Measurements from ENCODE around the gene FLRT2.

Gene FLRT2

DNA sequence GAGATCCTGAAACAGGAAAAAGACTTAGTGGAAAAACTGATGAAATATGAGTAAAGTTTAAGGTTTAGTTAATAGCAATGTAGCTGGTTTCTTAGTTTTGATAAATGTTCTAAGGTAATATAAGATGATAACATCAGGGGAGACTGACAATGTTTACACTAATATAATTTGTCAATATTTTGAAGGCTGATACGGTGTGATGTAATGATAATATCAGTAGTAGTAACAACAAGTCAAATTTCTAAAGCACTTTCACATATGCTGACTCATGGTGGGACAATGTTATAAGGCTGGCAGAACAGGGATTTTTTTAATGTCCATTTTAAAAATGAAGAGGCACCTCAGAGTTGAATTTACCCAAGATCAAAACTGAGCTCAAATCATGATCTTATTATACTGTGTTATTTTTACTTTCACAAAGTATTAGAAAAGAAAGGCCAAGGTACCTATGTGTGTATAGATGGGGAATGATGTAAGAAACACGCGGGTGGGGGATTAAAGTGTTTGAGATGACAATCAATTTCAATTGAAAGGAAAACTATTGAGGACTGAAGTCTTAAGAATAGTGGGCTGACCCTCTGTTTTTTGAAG lies 2.4 kb upstream of the FLRT2 start:
- Histone ChIP-seq H4K20me1 (ENCODE audit: control insufficient read depth, insufficient read depth, low read depth, low read length) (no peaks in the 10 kb centered on the region), H3K27me3 (ENCODE audit: control insufficient read depth, low read length) (no peaks in the 10 kb centered on the region), H3K4me3 (ENCODE audit: low read length) (no peak overlapping the region), H3K4me2 (ENCODE audit: low read length) (no peak overlapping the region), H3K36me3 (ENCODE audit: control insufficient read depth, low read length) (no peaks in the 10 kb centered on the region), H3K4me1 (ENCODE audit: control insufficient read depth, low read length) (no peaks in the 10 kb centered on the region), H3K79me2 (ENCODE audit: control insufficient read depth, low read length) (no peaks in the 10 kb centered on the region), H3K27ac (ENCODE audit: low read depth, low read length) (no peak overlapping the region), H3F3A (ENCODE audit: control insufficient read depth, insufficient read depth) (no peaks in the 10 kb centered on the region), H3K9me3 (ENCODE audit: control insufficient read depth, insufficient read depth, low read length) (peaks cover 20% of the 10 kb centered on the region; the same call in 1 of the 2 replicates), H3K9me2 (replicated peaks; ENCODE audit: control insufficient read depth, low read length) (no peaks in the 10 kb centered on the region)
- TF ChIP-seq, protein P1, sequence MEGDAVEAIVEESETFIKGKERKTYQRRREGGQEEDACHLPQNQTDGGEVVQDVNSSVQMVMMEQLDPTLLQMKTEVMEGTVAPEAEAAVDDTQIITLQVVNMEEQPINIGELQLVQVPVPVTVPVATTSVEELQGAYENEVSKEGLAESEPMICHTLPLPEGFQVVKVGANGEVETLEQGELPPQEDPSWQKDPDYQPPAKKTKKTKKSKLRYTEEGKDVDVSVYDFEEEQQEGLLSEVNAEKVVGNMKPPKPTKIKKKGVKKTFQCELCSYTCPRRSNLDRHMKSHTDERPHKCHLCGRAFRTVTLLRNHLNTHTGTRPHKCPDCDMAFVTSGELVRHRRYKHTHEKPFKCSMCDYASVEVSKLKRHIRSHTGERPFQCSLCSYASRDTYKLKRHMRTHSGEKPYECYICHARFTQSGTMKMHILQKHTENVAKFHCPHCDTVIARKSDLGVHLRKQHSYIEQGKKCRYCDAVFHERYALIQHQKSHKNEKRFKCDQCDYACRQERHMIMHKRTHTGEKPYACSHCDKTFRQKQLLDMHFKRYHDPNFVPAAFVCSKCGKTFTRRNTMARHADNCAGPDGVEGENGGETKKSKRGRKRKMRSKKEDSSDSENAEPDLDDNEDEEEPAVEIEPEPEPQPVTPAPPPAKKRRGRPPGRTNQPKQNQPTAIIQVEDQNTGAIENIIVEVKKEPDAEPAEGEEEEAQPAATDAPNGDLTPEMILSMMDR (IDR thresholded peaks at IDR 0.05; ENCODE audit: low read depth, low read length, poor library complexity, severe bottlenecking): no peak
- no peak for TF ChIP-seq EZH2phosphoT487 (IDR thresholded peaks at IDR 0.05; ENCODE audit: borderline replicate concordance, low read length)

DNA sequence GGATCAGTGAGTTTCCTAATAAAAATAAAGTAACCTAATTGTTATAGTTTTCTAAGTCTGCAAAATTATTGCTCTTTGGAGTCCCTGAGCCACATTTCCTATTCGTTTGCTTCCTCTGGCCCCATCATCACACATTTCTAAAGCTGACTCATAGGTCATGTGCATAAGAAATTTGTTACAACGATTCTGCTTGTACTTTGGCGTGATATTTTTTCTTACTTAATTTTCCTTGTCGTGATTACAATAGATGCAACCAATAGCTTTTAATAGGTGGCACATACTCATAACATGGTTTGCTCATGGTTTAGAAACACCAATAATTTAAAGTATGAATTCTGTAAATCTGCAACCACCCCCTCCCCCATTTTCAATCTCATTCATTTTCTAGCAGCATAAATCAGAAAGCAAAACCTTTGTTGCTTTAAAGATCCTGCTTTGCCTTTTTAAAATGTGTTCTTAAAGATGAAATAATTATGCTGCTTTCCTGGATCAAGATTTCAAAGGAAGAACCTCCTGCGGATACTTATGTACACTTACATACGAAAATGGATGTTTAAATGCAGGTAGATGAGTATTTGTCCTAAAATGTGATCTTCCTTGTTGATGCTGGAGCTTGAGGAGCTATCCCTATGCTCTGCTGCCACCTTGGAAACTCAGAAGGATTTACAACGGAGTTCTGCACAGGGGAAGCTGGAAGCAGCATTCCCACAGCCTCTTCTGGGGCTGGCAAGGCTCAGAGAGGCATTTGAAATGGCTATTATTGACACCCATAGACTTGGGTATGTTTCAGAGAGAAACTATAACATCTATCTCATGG lies 1.7 kb upstream of the FLRT2 start:
- Histone ChIP-seq H3K9me2 (replicated peaks; ENCODE audit: control insufficient read depth, low read length) (no peaks in the 10 kb centered on the region), H3K79me2 (ENCODE audit: control insufficient read depth, low read length) (no peaks in the 10 kb centered on the region), H3K9me3 (ENCODE audit: control insufficient read depth, insufficient read depth, low read length) (peaks cover 24% of the 10 kb centered on the region; the same call in 1 of the 2 replicates), H3K27me3 (ENCODE audit: control insufficient read depth, low read length) (no peaks in the 10 kb centered on the region), H3K4me2 (ENCODE audit: low read length) (no peak overlapping the region), H3K36me3 (ENCODE audit: control insufficient read depth, low read length) (no peaks in the 10 kb centered on the region), H3F3A (ENCODE audit: control insufficient read depth, insufficient read depth) (no peaks in the 10 kb centered on the region), H3K27ac (ENCODE audit: low read depth, low read length) (no peak overlapping the region), H3K4me3 (ENCODE audit: low read length) (no peak overlapping the region), H3K4me1 (ENCODE audit: control insufficient read depth, low read length) (no peaks in the 10 kb centered on the region), H4K20me1 (ENCODE audit: control insufficient read depth, insufficient read depth, low read depth, low read length) (no peaks in the 10 kb centered on the region)
- TF ChIP-seq, protein P1 (IDR thresholded peaks at IDR 0.05; ENCODE audit: low read depth, low read length, poor library complexity, severe bottlenecking): no peak
- no peak for TF ChIP-seq EZH2phosphoT487 (IDR thresholded peaks at IDR 0.05; ENCODE audit: borderline replicate concordance, low read length)

DNA sequence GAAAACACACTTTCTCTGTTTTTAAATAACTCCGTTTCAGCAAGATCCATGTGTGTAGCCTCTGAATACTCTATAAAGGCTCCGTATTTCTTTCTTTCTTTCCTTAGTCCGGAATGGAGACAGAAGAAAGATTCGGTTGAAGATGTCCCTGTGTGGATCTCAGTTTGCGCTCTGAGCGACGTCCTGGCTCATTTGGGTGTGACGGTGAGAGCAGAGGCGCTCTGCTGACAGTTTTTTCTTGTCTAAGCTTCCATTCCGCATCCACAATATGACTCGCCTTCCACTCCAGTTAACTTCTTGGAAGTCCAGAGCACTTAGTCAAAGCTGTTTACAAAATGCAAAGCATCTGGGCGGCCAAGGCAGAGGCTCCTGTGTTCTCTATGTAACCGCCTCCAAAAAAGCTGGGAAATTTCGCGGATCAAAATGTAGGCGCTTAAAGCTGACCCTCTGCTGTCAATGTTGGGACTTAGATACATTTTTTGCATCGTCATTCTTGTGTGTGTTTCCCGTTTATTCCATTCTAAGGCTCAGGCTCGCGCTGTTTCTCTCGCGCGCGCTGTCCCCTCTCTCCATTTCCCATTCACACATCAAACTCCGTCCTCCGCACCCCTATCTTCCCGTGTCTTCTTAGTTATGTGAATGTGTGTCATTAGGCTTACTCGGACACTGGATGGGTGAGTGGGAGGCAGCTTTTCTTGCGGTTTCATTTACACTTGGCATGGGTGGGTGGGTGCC lies 880 bp upstream of the FLRT2 start:
- TF ChIP-seq, protein P1 (IDR thresholded peaks at IDR 0.05; ENCODE audit: low read depth, low read length, poor library complexity, severe bottlenecking): no peak
- no peak for TF ChIP-seq EZH2phosphoT487 (IDR thresholded peaks at IDR 0.05; ENCODE audit: borderline replicate concordance, low read length)
- H3K27me3 ChIP-seq (ENCODE audit: control insufficient read depth, low read length): no peaks in the 10 kb centered on the region
- no peaks in the 10 kb centered on the region for H4K20me1 ChIP-seq (ENCODE audit: control insufficient read depth, insufficient read depth, low read depth, low read length)
- H3K9me3 ChIP-seq (ENCODE audit: control insufficient read depth, insufficient read depth, low read length): peaks cover 24% of the 10 kb centered on the region; the same call in 1 of the 2 replicates
- H3K9me2 ChIP-seq (replicated peaks; ENCODE audit: control insufficient read depth, low read length): no peaks in the 10 kb centered on the region
- no peak overlapping the region for H3K4me3 ChIP-seq (ENCODE audit: low read length)
- H3K27ac ChIP-seq (ENCODE audit: low read depth, low read length): no peak overlapping the region
- H3K4me1 ChIP-seq (ENCODE audit: control insufficient read depth, low read length): no peaks in the 10 kb centered on the region
- H3K36me3 ChIP-seq (ENCODE audit: control insufficient read depth, low read length): no peaks in the 10 kb centered on the region
- H3K79me2 ChIP-seq (ENCODE audit: control insufficient read depth, low read length): no peaks in the 10 kb centered on the region
- H3F3A ChIP-seq (ENCODE audit: control insufficient read depth, insufficient read depth): no peaks in the 10 kb centered on the region
- H3K4me2 ChIP-seq (ENCODE audit: low read length): no peak overlapping the region

Data from DOHH2 (cell line).